Measurements from ENCODE around the gene ERCC6. TPM values are rescaled to one million over a fixed set of nuclear protein-coding genes. Genes with fewer than 3 reads are reported as not detected.

The ERCC6 gene
- total RNA-seq, 1 donor from 2014 or later: 23.5 TPM

GRCh38 chr10:49478819-49479218 is 60.1 kb downstream of the ERCC6 start:
- intact Hi-C loops (cut with DNase I): no loop called here
- TF ChIP-seq CTCF (IDR thresholded peaks at IDR 0.05): no peak
- Histone ChIP-seq H3K36me3 (peaks cover 74% of the 10 kb centered on the region), H3K4me3 (no peak overlapping the region), H3K27me3 (ENCODE audit: low read depth) (no peaks in the 10 kb centered on the region), H3K4me1 (no peaks in the 10 kb centered on the region), H3K9me3 (no peaks in the 10 kb centered on the region), H3K27ac (no peak overlapping the region)
- ATAC-seq: no peak
- DNase-seq: no peak

GRCh38 chr10:49474901-49475300 is 64.0 kb downstream of the ERCC6 start:
- peaks cover 88% of the 10 kb centered on the region for H3K36me3 ChIP-seq
- intact Hi-C loops (cut with DNase I): no loop called here
- no peaks in the 10 kb centered on the region for H3K27me3 ChIP-seq (ENCODE audit: low read depth)
- ATAC-seq: no peak
- H3K9me3 ChIP-seq: no peaks in the 10 kb centered on the region
- H3K4me3 ChIP-seq: no peak overlapping the region
- no peak for DNase-seq
- no peak overlapping the region for H3K27ac ChIP-seq
- H3K4me1 ChIP-seq: no peaks in the 10 kb centered on the region
- no peak for TF ChIP-seq CTCF (IDR thresholded peaks at IDR 0.05)

- Histone ChIP-seq H3K4me3 (no peak overlapping the region), H3K27ac (no peak overlapping the region), H3K27me3 (ENCODE audit: low read depth) (no peaks in the 10 kb centered on the region), H3K9me3 (no peaks in the 10 kb centered on the region), H3K4me1 (no peaks in the 10 kb centered on the region), H3K36me3 (peaks cover 94% of the 10 kb centered on the region)
- ATAC-seq (no peak), DNase-seq (no peak)
- intact Hi-C loops (cut with DNase I): no loop called here
- TF ChIP-seq CTCF (IDR thresholded peaks at IDR 0.05): no peak
Measured at GRCh38 chr10:49471532-49471931, 67.4 kb downstream of the ERCC6 start.

- DNase-seq (no peak), ATAC-seq (no peak)
- Histone ChIP-seq H3K27me3 (ENCODE audit: low read depth) (no peaks in the 10 kb centered on the region), H3K9me3 (peaks cover 4% of the 10 kb centered on the region), H3K4me3 (no peak overlapping the region), H3K4me1 (no peaks in the 10 kb centered on the region), H3K27ac (no peak overlapping the region), H3K36me3 (peaks cover 48% of the 10 kb centered on the region)
- no peak for TF ChIP-seq CTCF (IDR thresholded peaks at IDR 0.05)
- intact Hi-C loops (cut with DNase I): no loop called here
Measured at GRCh38 chr10:49465736-49466135, 73.2 kb downstream of the ERCC6 start.

Other genes starting within 250 kb of the ERCC6 start
- not detected for gene C10orf71, start 240.0 kb downstream of the ERCC6 start, total RNA-seq
- gene DRGX, start 143.0 kb downstream of the ERCC6 start, total RNA-seq: not detected
- not detected for gene SLC18A3, start 71.2 kb upstream of the ERCC6 start, total RNA-seq
- not detected for gene CHAT, start 74.9 kb upstream of the ERCC6 start, total RNA-seq
- gene C10orf53, start 140.5 kb upstream of the ERCC6 start, total RNA-seq: not detected
- 0.30 TPM for gene OGDHL, start 223.2 kb upstream of the ERCC6 start, total RNA-seq

Data from lower lobe of right lung (tissue), 2 donors.